HepG2 (cell line): ENCODE results near the gene RPUSD4. TPM values are rescaled to one million over a fixed set of nuclear protein-coding genes. Genes with fewer than 3 reads are reported as not detected.
A peak's percentile ranks its signal among the peaks of the same experiment; 100 is the strongest.

Experiments used
- HNRNPL ChIP-seq: fragments of 200-400 bp; formaldehyde crosslinking; IDR thresholded peaks from 2 replicates; pipeline ENCODE4 v1.6.1; 2017; ENCODE audit warnings: mild to moderate bottlenecking, low read depth, low read length
- NFE2 ChIP-seq: sonication (generic); formaldehyde crosslinking; IDR thresholded peaks from 2 replicates; pipeline ENCODE4 v1.4.0; 2020; ENCODE audit warnings: missing genetic modification reagents
- XBP1 ChIP-seq: sonication (generic); formaldehyde crosslinking; IDR thresholded peaks from 2 replicates; pipeline ENCODE4 v1.5.0; 2020; ENCODE audit warnings: missing genetic modification reagents
- ZKSCAN8 ChIP-seq: IDR thresholded peaks from 2 replicates; pipeline ENCODE4 v1.6.1; 2016; ENCODE audit warnings: borderline replicate concordance, missing genetic modification reagents, missing compliant biosample characterization
- ZNF350 ChIP-seq: sonication (generic); formaldehyde crosslinking; IDR thresholded peaks from 2 replicates; pipeline ENCODE4 v1.4.0; 2020; ENCODE audit warnings: mild to moderate bottlenecking, low read depth, missing genetic modification reagents, borderline replicate concordance
- ZNF446 ChIP-seq: sonication (generic); formaldehyde crosslinking; IDR thresholded peaks from 2 replicates; pipeline ENCODE4 v1.5.0; 2020; ENCODE audit warnings: mild to moderate bottlenecking, missing genetic modification reagents
- ZNF598 ChIP-seq: sonication (generic); formaldehyde crosslinking; IDR thresholded peaks from 2 replicates; pipeline ENCODE4 v1.5.1; 2020; ENCODE audit warnings: mild to moderate bottlenecking, missing genetic modification reagents, borderline replicate concordance
- polyA plus RNA-seq, 8 experiments: library from polyadenylated mRNA; depleted of rRNA in 3 of 8; stranded (reverse) in 7 of 8; unstranded in 1 of 8; fragments of >200 nt; fragmentation: Illumina TruSeq in 4 of 8; extraction: Trizol in 4 of 8; gene quantifications; 2 replicates each; pipeline versions ENCODE4 v1.2.1 to v1.2.3, GENCODE V29; 2011 to 2016; ENCODE audit warnings: low read depth in 4 of 8, missing spikeins in 1 of 8, mixed read lengths in 1 of 8; ENCODE audit not compliant: insufficient read depth in 1 of 8
- total RNA-seq, 5 experiments: library from RNA; depleted of rRNA; stranded (reverse); fragments of >200 nt; fragmentation: Illumina TruSeq; extraction: Trizol; gene quantifications; 2 replicates each; pipeline ENCODE4 v1.2.3, GENCODE V29; 2016; ENCODE audit warnings: low read depth in 1 of 5
- TF ChIP-seq, protein P1 (sequence below): IDR thresholded peaks from 2 replicates; pipeline ENCODE4 v1.6.1; 2016; ENCODE audit warnings: mild to moderate bottlenecking, missing biosample characterization, missing genetic modification reagents
- TF ChIP-seq, protein P2 (sequence below): sonication (generic); formaldehyde crosslinking; IDR thresholded peaks from 2 replicates; pipeline ENCODE4 v1.5.1; 2020; ENCODE audit warnings: missing genetic modification reagents, mild to moderate bottlenecking, borderline replicate concordance
- TF ChIP-seq, protein P3 (sequence below): IDR thresholded peaks from 2 replicates; pipeline ENCODE4 v1.6.1; 2016; ENCODE audit warnings: missing genetic modification reagents, missing compliant biosample characterization
- TF ChIP-seq, protein P4 (sequence below): sonication (generic); formaldehyde crosslinking; IDR thresholded peaks from 2 replicates; pipeline ENCODE4 v1.5.1; 2020; ENCODE audit warnings: missing genetic modification reagents, mild to moderate bottlenecking, borderline replicate concordance

The RPUSD4 gene
- total and polyA plus RNA-seq, 2 of the 13 experiments (the other 11 are each of a cell fraction or from before 2014, with no cell fraction given), result 45.0 to 52.9 TPM

GRCh38 chr11:126211236-126212088, at the start of gene RPUSD4, which contains the start of gene FAM118B (continued):
- TF ChIP-seq NFE2 (no peak), HNRNPL (no peak), ZNF350 (peak; percentile 81; the same call in 1 of the 2 replicates), ZKSCAN8 (CRISPR knock-in tag) (no peak), ZNF598 (no peak), XBP1 (CRISPR knock-in tag) (0 out of 2 replicates have a peak, but pooled peaks have one; percentile 31), ZNF446 (CRISPR knock-in tag) (0 out of 2 replicates have a peak, but pooled peaks have one; percentile 51)
- TF ChIP-seq, protein P1, sequence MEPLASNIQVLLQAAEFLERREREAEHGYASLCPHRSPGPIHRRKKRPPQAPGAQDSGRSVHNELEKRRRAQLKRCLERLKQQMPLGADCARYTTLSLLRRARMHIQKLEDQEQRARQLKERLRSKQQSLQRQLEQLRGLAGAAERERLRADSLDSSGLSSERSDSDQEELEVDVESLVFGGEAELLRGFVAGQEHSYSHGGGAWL (CRISPR knock-in tag), result peak; percentile 93
- TF ChIP-seq, protein P2, sequence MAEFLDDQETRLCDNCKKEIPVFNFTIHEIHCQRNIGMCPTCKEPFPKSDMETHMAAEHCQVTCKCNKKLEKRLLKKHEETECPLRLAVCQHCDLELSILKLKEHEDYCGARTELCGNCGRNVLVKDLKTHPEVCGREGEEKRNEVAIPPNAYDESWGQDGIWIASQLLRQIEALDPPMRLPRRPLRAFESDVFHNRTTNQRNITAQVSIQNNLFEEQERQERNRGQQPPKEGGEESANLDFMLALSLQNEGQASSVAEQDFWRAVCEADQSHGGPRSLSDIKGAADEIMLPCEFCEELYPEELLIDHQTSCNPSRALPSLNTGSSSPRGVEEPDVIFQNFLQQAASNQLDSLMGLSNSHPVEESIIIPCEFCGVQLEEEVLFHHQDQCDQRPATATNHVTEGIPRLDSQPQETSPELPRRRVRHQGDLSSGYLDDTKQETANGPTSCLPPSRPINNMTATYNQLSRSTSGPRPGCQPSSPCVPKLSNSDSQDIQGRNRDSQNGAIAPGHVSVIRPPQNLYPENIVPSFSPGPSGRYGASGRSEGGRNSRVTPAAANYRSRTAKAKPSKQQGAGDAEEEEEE, result 0 out of 2 replicates have a peak, but pooled peaks have one; percentile 64
- TF ChIP-seq, protein P3, sequence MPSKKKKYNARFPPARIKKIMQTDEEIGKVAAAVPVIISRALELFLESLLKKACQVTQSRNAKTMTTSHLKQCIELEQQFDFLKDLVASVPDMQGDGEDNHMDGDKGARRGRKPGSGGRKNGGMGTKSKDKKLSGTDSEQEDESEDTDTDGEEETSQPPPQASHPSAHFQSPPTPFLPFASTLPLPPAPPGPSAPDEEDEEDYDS (CRISPR knock-in tag), result peak; percentile 91
- TF ChIP-seq, protein P4, sequence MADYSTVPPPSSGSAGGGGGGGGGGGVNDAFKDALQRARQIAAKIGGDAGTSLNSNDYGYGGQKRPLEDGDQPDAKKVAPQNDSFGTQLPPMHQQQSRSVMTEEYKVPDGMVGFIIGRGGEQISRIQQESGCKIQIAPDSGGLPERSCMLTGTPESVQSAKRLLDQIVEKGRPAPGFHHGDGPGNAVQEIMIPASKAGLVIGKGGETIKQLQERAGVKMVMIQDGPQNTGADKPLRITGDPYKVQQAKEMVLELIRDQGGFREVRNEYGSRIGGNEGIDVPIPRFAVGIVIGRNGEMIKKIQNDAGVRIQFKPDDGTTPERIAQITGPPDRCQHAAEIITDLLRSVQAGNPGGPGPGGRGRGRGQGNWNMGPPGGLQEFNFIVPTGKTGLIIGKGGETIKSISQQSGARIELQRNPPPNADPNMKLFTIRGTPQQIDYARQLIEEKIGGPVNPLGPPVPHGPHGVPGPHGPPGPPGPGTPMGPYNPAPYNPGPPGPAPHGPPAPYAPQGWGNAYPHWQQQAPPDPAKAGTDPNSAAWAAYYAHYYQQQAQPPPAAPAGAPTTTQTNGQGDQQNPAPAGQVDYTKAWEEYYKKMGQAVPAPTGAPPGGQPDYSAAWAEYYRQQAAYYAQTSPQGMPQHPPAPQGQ (CRISPR knock-in tag), result no peak
